ENCODE measurements around the gene SRPK2. TPM values are rescaled to one million over a fixed set of nuclear protein-coding genes. Genes with fewer than 3 reads are reported as not detected.

Gene SRPK2
- total and polyA plus RNA-seq, 12 donors, result 10.5 to 40.4 (median 35.1) TPM

- peak in 1 of 9 donors; percentile 20 for TF ChIP-seq CTCF (IDR thresholded peaks at IDR 0.05)
- intact Hi-C loops (cut with DNase I), result loop anchor here in 1 of 10 donors (10.0 kb wide), 1 partner anchor 199 kb away; no protein-coding TSS in a partner anchor
- Histone ChIP-seq H3K4me1 (peaks cover 0 to 27% (median 7%) of the 10 kb centered on the region in 9 donors), H3K36me3 (peaks cover 0 to 76% (median 8%) of the 10 kb centered on the region in 9 donors), H3K27me3 (no peaks in the 10 kb centered on the region), H3K9me3 (no peaks in the 10 kb centered on the region), H3K27ac (peak overlapping the region in 2 of 10 donors; percentile 13 to 23), H3K4me3 (no peak overlapping the region)
- WGBS, 2 donors, result 52 to 60% methylated on average over 3 of the region's 3 CpGs
- DNase-seq, result no peak
- ATAC-seq, result peak in 7 of 8 donors; percentile 17 to 73 (median 45)
Observed at GRCh38 chr7:105136221-105136620, 252.5 kb downstream of the SRPK2 start.

- Histone ChIP-seq H3K4me1 (peaks cover 0 to 42% (median 13%) of the 10 kb centered on the region in 9 donors), H3K27me3 (no peaks in the 10 kb centered on the region), H3K36me3 (peaks cover 0 to 65% (median 8%) of the 10 kb centered on the region in 9 donors), H3K4me3 (no peak overlapping the region), H3K9me3 (no peaks in the 10 kb centered on the region), H3K27ac (no peak overlapping the region)
- no peak for TF ChIP-seq CTCF (IDR thresholded peaks at IDR 0.05)
- WGBS, 2 donors, result 83 to 86% methylated on average over 9 of the region's 9 CpGs
- DNase-seq, result no peak
- ATAC-seq, result no peak
- intact Hi-C loops (cut with DNase I), result loop anchor here in 1 of 10 donors (10.0 kb wide), 1 partner anchor 201 kb away; no protein-coding TSS in a partner anchor
Observed at GRCh38 chr7:105133986-105134655, 254.6 kb downstream of the SRPK2 start.

GRCh38 chr7:105133358-105133757 lies 255.4 kb downstream of the SRPK2 start:
- TF ChIP-seq CTCF (IDR thresholded peaks at IDR 0.05), result no peak
- no peak overlapping the region for H3K27ac ChIP-seq
- 94 to 97% methylated on average over 7 of the region's 7 CpGs for WGBS, 2 donors
- intact Hi-C loops (cut with DNase I), result loop anchor here in 1 of 10 donors (10.0 kb wide), 1 partner anchor 201 kb away; no protein-coding TSS in a partner anchor
- H3K4me1 ChIP-seq, result peaks cover 0 to 42% (median 13%) of the 10 kb centered on the region in 9 donors
- ATAC-seq, result no peak
- H3K9me3 ChIP-seq, result no peaks in the 10 kb centered on the region
- H3K4me3 ChIP-seq, result no peak overlapping the region
- H3K27me3 ChIP-seq, result no peaks in the 10 kb centered on the region
- DNase-seq, result no peak
- H3K36me3 ChIP-seq, result peaks cover 0 to 58% (median 8%) of the 10 kb centered on the region in 9 donors

- Histone ChIP-seq H3K27ac (no peak overlapping the region), H3K4me3 (no peak overlapping the region), H3K4me1 (peaks cover 0 to 42% (median 13%) of the 10 kb centered on the region in 9 donors), H3K9me3 (no peaks in the 10 kb centered on the region), H3K27me3 (no peaks in the 10 kb centered on the region), H3K36me3 (peaks cover 0 to 53% (median 8%) of the 10 kb centered on the region in 9 donors)
- DNase-seq (no peak), ATAC-seq (no peak)
- no peak for TF ChIP-seq CTCF (IDR thresholded peaks at IDR 0.05)
- intact Hi-C loops (cut with DNase I), result loop anchor here in 1 of 10 donors (10.0 kb wide), 1 partner anchor 202 kb away; no protein-coding TSS in a partner anchor
- 95% methylated on average over 10 of the region's 10 CpGs for WGBS, 2 donors
Observed at GRCh38 chr7:105132835-105133234, 255.9 kb downstream of the SRPK2 start.

Measured in heart right ventricle (tissue), 16 donors.